GM21515 (cell line): ENCODE data around the gene IDH3A.

Source experiments
- ATAC-seq: cut with Tn5 transposase; IDR thresholded peaks from one replicate; pipeline ENCODE4 v1.9.1; 2021; ENCODE audit not compliant: unreplicated experiment

Gene IDH3A

GRCh38 chr15:78201281-78202190 lies 52.4 kb downstream of the IDH3A start:
- ATAC-seq, result no peak

GRCh38 chr15:78203346-78204225 lies 54.4 kb downstream of the IDH3A start:
- ATAC-seq, result no peak

- no peak for ATAC-seq
Measured at GRCh38 chr15:78204351-78205309, 55.5 kb downstream of the IDH3A start.

GRCh38 chr15:78205337-78205736 lies 56.2 kb downstream of the IDH3A start:
- ATAC-seq, result no peak

GRCh38 chr15:78205856-78206255 lies 56.7 kb downstream of the IDH3A start:
- no peak for ATAC-seq

- ATAC-seq, result no peak
Measured at GRCh38 chr15:78206326-78207109, 57.4 kb downstream of the IDH3A start.

- ATAC-seq, result no peak
Measured at GRCh38 chr15:78207110-78207458, 57.9 kb downstream of the IDH3A start.

- no peak for ATAC-seq
Measured at GRCh38 chr15:78207641-78208340, 58.6 kb downstream of the IDH3A start.

GRCh38 chr15:78208341-78208844 lies 59.2 kb downstream of the IDH3A start:
- ATAC-seq, result no peak

- ATAC-seq, result no peak
Measured at GRCh38 chr15:78208887-78209645, 59.9 kb downstream of the IDH3A start.

GRCh38 chr15:78209646-78210348 lies 60.6 kb downstream of the IDH3A start:
- ATAC-seq, result no peak

- no peak for ATAC-seq
Measured at GRCh38 chr15:78210349-78210717, 61.2 kb downstream of the IDH3A start.

- ATAC-seq, result no peak
Measured at GRCh38 chr15:78211189-78211921, 62.2 kb downstream of the IDH3A start.

- ATAC-seq, result no peak
Measured at GRCh38 chr15:78212008-78212407, 62.8 kb downstream of the IDH3A start.

- no peak for ATAC-seq
Measured at GRCh38 chr15:78212546-78213424, 63.6 kb downstream of the IDH3A start.

GRCh38 chr15:78213425-78213750 lies 64.2 kb downstream of the IDH3A start:
- no peak for ATAC-seq
